GM12891 (cell line): ENCODE results near the gene MANEAL. TPM values are rescaled to one million over a fixed set of nuclear protein-coding genes. Genes with fewer than 3 reads are reported as not detected.

ENCODE experiments used
- DNase-seq: peaks from one replicate; pipeline ENCODE4 v3.0.0; 2011; ENCODE audit warnings: low spot score; ENCODE audit not compliant: insufficient read length
- FAIRE-seq: peaks from 2 replicates; lab custom pipeline; 2011; peaks lifted over from hg19 to GRCh38; lab: Jason Lieb, UNC
- PAX5 ChIP-seq: IDR thresholded peaks from 2 replicates; pipeline ENCODE4 v1.6.1; 2011; ENCODE audit warnings: low read length, moderate library complexity, mild to moderate bottlenecking; ENCODE audit not compliant: insufficient read depth, severe bottlenecking
- POLR2A ChIP-seq: IDR thresholded peaks from 2 replicates; pipeline ENCODE4 v1.6.1; 2011; ENCODE audit warnings: low read depth, low read length, control low read depth
- POLR2AphosphoS5 ChIP-seq: IDR thresholded peaks from 2 replicates; pipeline ENCODE4 v1.6.1; 2011; ENCODE audit warnings: low read depth, low read length, control low read depth
- POU2F2 ChIP-seq: IDR thresholded peaks from 2 replicates; pipeline ENCODE4 v1.6.1; 2011; ENCODE audit warnings: low read depth, mild to moderate bottlenecking, control low read depth, low read length, moderate library complexity
- SPI1 ChIP-seq: IDR thresholded peaks from 2 replicates; pipeline ENCODE4 v1.6.1; 2011; ENCODE audit warnings: low read depth, low read length, control low read depth
- TAF1 ChIP-seq: IDR thresholded peaks from 2 replicates; pipeline ENCODE4 v1.6.1; 2011; ENCODE audit warnings: low read depth, low read length, control low read depth
- polyA plus RNA-seq: library from polyadenylated mRNA; unstranded; fragments of >200 nt; gene quantifications from one replicate; pipeline ENCODE4 v1.2.1, GENCODE V29; 2012; ENCODE audit warnings: low read depth, missing spikeins, inconsistent platforms; ENCODE audit not compliant: missing spikeins

MANEAL gene
- polyA plus RNA-seq: 3.5 TPM

- peak; percentile 72 for DNase-seq
- TF ChIP-seq POU2F2 (no peak), POLR2A (no peak), POLR2AphosphoS5 (no peak), SPI1 (no peak), TAF1 (no peak), PAX5 (no peak)
- FAIRE-seq: peak; percentile 94
These were observed at the start of gene MANEAL for GRCh38 chr1:37793773-37794371. TSS of gene MANEAL (plus strand) at chr1:37793847. CDS start at chr1:37794183, 336 bp downstream.

- TF ChIP-seq POLR2A: no peak
- TF ChIP-seq SPI1: no peak
- TF ChIP-seq POLR2AphosphoS5: no peak
- TF ChIP-seq PAX5: no peak
- TF ChIP-seq TAF1: no peak
- no peak for TF ChIP-seq POU2F2
- FAIRE-seq (no peak), DNase-seq (no peak)
These were observed 46.8 kb upstream of the MANEAL start for GRCh38 chr1:37746806-37747205.

- TF ChIP-seq PAX5 (no peak), SPI1 (no peak), POLR2A (no peak), POLR2AphosphoS5 (no peak), TAF1 (no peak), POU2F2 (no peak)
- no peak for FAIRE-seq
These were observed 45.1 kb upstream of the MANEAL start for GRCh38 chr1:37748565-37748964.

GRCh38 chr1:37752213-37752582 lies 41.4 kb upstream of the MANEAL start:
- FAIRE-seq (no peak), DNase-seq (no peak)
- TF ChIP-seq POU2F2: no peak
- TF ChIP-seq POLR2A: no peak
- no peak for TF ChIP-seq POLR2AphosphoS5
- TF ChIP-seq TAF1: no peak
- TF ChIP-seq SPI1: no peak
- no peak for TF ChIP-seq PAX5

More at GRCh38 chr1:37748565-37748964, 45.1 kb upstream of the MANEAL start:
- DNase-seq: no peak

- no peak for TF ChIP-seq TAF1
- DNase-seq (peak; percentile 71), FAIRE-seq (peak; percentile 88)
These were observed 40.8 kb upstream of the MANEAL start for GRCh38 chr1:37752583-37753471.

GRCh38 chr1:37753473-37754321 lies 40.0 kb upstream of the MANEAL start:
- DNase-seq (no peak), FAIRE-seq (no peak)
- TF ChIP-seq TAF1: no peak
- no peak for TF ChIP-seq SPI1
- TF ChIP-seq POLR2A: no peak
- no peak for TF ChIP-seq POU2F2
- TF ChIP-seq POLR2AphosphoS5: no peak
- TF ChIP-seq PAX5: no peak

- TF ChIP-seq TAF1 (no peak), POLR2AphosphoS5 (no peak), PAX5 (no peak), POU2F2 (no peak), SPI1 (no peak), POLR2A (no peak)
- DNase-seq (no peak), FAIRE-seq (peak; percentile 57)
These were observed 38.4 kb upstream of the MANEAL start for GRCh38 chr1:37755290-37755689.

- FAIRE-seq (no peak), DNase-seq (no peak)
- no peak for TF ChIP-seq POU2F2
- no peak for TF ChIP-seq POLR2A
- TF ChIP-seq PAX5: no peak
- TF ChIP-seq TAF1: no peak
- no peak for TF ChIP-seq POLR2AphosphoS5
- no peak for TF ChIP-seq SPI1
These were observed 37.6 kb upstream of the MANEAL start for GRCh38 chr1:37755951-37756560.
